ENCODE results near the gene LRRC58.

- TF ChIP-seq CTCF (IDR thresholded peaks at IDR 0.05), result no peak
- no peak for TF ChIP-seq POLR2AphosphoS5 (IDR thresholded peaks at IDR 0.05)
- TF ChIP-seq POLR2A (IDR thresholded peaks at IDR 0.05), result no peak
Measured at GRCh38 chr3:120357807-120358206, 8.7 kb upstream of the LRRC58 start.

All from stomach (tissue), 4 donors.